ENCODE data around the gene BLACAT1.

DNA sequence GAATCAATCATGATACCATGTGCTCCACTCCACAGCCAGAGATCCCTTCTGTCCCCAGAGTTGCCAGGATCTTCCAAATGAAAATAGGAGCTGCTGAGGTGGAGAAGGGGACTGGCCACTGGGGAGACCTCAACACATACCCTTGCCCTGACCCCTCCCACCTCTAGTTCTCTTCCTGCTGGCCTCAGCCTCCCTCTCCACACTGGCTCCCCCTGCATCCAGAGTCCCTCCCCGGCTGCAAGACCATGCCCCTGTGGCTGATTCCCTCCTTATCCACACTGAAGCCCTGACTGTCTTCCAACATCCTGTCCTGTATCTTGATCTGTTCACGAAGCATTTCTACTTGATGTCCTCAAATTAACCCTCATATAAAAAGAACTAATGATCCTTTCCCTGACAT lies 27.5 kb upstream of the BLACAT1 start:
- TF ChIP-seq, protein P1, sequence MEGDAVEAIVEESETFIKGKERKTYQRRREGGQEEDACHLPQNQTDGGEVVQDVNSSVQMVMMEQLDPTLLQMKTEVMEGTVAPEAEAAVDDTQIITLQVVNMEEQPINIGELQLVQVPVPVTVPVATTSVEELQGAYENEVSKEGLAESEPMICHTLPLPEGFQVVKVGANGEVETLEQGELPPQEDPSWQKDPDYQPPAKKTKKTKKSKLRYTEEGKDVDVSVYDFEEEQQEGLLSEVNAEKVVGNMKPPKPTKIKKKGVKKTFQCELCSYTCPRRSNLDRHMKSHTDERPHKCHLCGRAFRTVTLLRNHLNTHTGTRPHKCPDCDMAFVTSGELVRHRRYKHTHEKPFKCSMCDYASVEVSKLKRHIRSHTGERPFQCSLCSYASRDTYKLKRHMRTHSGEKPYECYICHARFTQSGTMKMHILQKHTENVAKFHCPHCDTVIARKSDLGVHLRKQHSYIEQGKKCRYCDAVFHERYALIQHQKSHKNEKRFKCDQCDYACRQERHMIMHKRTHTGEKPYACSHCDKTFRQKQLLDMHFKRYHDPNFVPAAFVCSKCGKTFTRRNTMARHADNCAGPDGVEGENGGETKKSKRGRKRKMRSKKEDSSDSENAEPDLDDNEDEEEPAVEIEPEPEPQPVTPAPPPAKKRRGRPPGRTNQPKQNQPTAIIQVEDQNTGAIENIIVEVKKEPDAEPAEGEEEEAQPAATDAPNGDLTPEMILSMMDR (IDR thresholded peaks at IDR 0.05): no peak
- no peak for TF ChIP-seq POLR2AphosphoS5 (IDR thresholded peaks at IDR 0.05)

Measured in prostate gland (tissue), 2 donors.